Endothelial cell of umbilical vein (primary cell): ENCODE results near the gene ZC3H18. TPM values are rescaled to one million over a fixed set of nuclear protein-coding genes. Genes with fewer than 3 reads are reported as not detected.

Source experiments
- BruUV-seq: library from RNA; stranded (reverse); fragments of 400-500 nt; replicated peaks from 2 replicates; lab custom pipeline; 2021; lab: Mats Ljungman, UMichigan
- CTCF ChIA-PET: fragments of 300-600, 350-600 bp; sonication (Branson Sonifier 250); formaldehyde crosslinking; loops from one replicate; lab custom pipeline; 2021; ENCODE audit warnings: antibody characterized with exemption, inconsistent platforms; lab: Charles Lee
- POLR2A ChIA-PET: fragments of 300-600, 350-600 bp; sonication (Branson Sonifier 250); formaldehyde crosslinking; loops from one replicate; lab custom pipeline; 2021; ENCODE audit warnings: antibody characterized with exemption, inconsistent platforms; lab: Charles Lee
- DNase-seq: peaks from one replicate; pipeline ENCODE4 v3.0.0-alpha.2; 2011; ENCODE audit warnings: low read depth, low spot score
- FAIRE-seq: peaks from 2 replicates; lab custom pipeline; 2011; peaks lifted over from hg19 to GRCh38; lab: Jason Lieb, UNC
- H2AFZ ChIP-seq: 2 replicates; pipeline ENCODE4 v1.6.0; 2012; ENCODE audit warnings: low read depth, low read length, control low read depth, inconsistent platforms
- H3K27ac ChIP-seq: 2 replicates; pipeline ENCODE4 v1.5.1; 2011; ENCODE audit warnings: low read depth, mild to moderate bottlenecking, control low read depth, low read length, moderate library complexity; ENCODE audit not compliant: insufficient read depth
- H3K27me3 ChIP-seq, 2 experiments: 2 replicates each; pipeline versions ENCODE4 v1.6.0 to v1.6.1; 2011; ENCODE audit warnings: low read length in 2 of 2, mixed read lengths in 1 of 2; ENCODE audit not compliant: control insufficient read depth in 2 of 2, insufficient read depth in 2 of 2
- H3K36me3 ChIP-seq, 2 experiments: 2 replicates in 1 of 2; 3 replicates in 1 of 2; pipeline ENCODE4 v1.5.1; 2011; ENCODE audit warnings: low read length in 2 of 2, mild to moderate bottlenecking in 1 of 2, moderate library complexity in 1 of 2; ENCODE audit not compliant: control insufficient read depth in 2 of 2, insufficient read depth in 2 of 2; ENCODE audit errors: extremely low read depth in 1 of 2
- H3K4me1 ChIP-seq: 3 replicates; pipeline ENCODE4 v1.5.1; 2011; ENCODE audit warnings: mild to moderate bottlenecking, low read length; ENCODE audit not compliant: control insufficient read depth, insufficient read depth; ENCODE audit errors: extremely low read depth
- H3K4me2 ChIP-seq: 2 replicates; pipeline ENCODE4 v1.6.1; 2011; ENCODE audit warnings: low read length, control low read depth, mixed read lengths; ENCODE audit not compliant: insufficient read depth
- H3K4me3 ChIP-seq, 3 experiments: fragments of 200-600 bp in 1 of 3; sonication (generic), shearing (Covaris generic) in 1 of 3; replicated peaks in 1 of 3; 2 replicates each; pipeline ENCODE4 v1.5.1; 2011 to 2016; ENCODE audit warnings: control low read depth in 3 of 3, low read length in 3 of 3, mild to moderate bottlenecking in 2 of 3, inconsistent platforms in 1 of 3, low read depth in 1 of 3, moderate library complexity in 1 of 3; ENCODE audit not compliant: insufficient read depth in 1 of 3
- H3K79me2 ChIP-seq: 2 replicates; pipeline ENCODE4 v1.6.0; 2012; ENCODE audit warnings: low read length, inconsistent platforms; ENCODE audit not compliant: control insufficient read depth, insufficient read depth
- H3K9ac ChIP-seq: replicated peaks from 2 replicates; pipeline ENCODE3; 2011; ENCODE audit warnings: low read length, control low read depth; ENCODE audit not compliant: insufficient read depth; ENCODE audit errors: extremely low read depth
- H3K9me1 ChIP-seq: replicated peaks from 3 replicates; pipeline ENCODE4 v1.6.0; 2011; ENCODE audit warnings: mild to moderate bottlenecking, low read length; ENCODE audit not compliant: control insufficient read depth, insufficient read depth; ENCODE audit errors: extremely low read depth
- H3K9me3 ChIP-seq: replicated peaks from 2 replicates; pipeline ENCODE4 v1.5.1; 2012; ENCODE audit warnings: low read length, inconsistent platforms; ENCODE audit not compliant: control insufficient read depth, insufficient read depth
- H4K20me1 ChIP-seq: replicated peaks from 2 replicates; pipeline ENCODE3; 2011; ENCODE audit warnings: mild to moderate bottlenecking, low read length; ENCODE audit not compliant: control insufficient read depth, insufficient read depth; ENCODE audit errors: extremely low read depth
- EZH2 ChIP-seq: IDR thresholded peaks from 2 replicates; pipeline ENCODE4 v1.6.1; 2012; ENCODE audit warnings: borderline replicate concordance, low read depth, mild to moderate bottlenecking, moderate library complexity, low read length, inconsistent platforms; ENCODE audit not compliant: severe bottlenecking
- GATA2 ChIP-seq: IDR thresholded peaks from 2 replicates; pipeline ENCODE4 v1.7.0; 2011; ENCODE audit warnings: low read depth, mild to moderate bottlenecking, moderate library complexity, mixed read lengths, low read length; ENCODE audit not compliant: insufficient read length, insufficient read depth
- MYC ChIP-seq: IDR thresholded peaks from one replicate; pipeline ENCODE4 v1.6.1; 2011; ENCODE audit warnings: mild to moderate bottlenecking, low read depth, low read length
- POLR2A ChIP-seq: IDR thresholded peaks from 2 replicates; pipeline ENCODE4 v1.6.1; 2012; ENCODE audit warnings: low read depth, mild to moderate bottlenecking, control low read depth, low read length
- dilution Hi-C: fragments of 300-500 bp; cut with MboI; formaldehyde crosslinking; loops from one replicate; pipeline ENCODE4 v1.15.0; 2019; ENCODE audit warnings: low sequenced_read_pairs; ENCODE audit not compliant: extremely low pct_ligation_motif_present
- intact Hi-C: fragments of 100-400 bp; cut with micrococcal nuclease; formaldehyde crosslinking; loops from one replicate; pipeline ENCODE4 v1.10.0; 2022
- polyA plus RNA-seq, 4 experiments: library from polyadenylated mRNA; depleted of rRNA in 3 of 4; stranded (reverse) in 3 of 4; unstranded in 1 of 4; fragments of >200 nt; gene quantifications; 2 replicates each; pipeline versions ENCODE4 v1.2.1 to v1.2.3, GENCODE V29; 2011 to 2012; ENCODE audit warnings: missing spikeins in 1 of 4
- total RNA-seq: library from RNA; stranded (reverse); gene quantifications from 2 replicates; pipeline ENCODE4 v1.2.3, GENCODE V29; 2021
- TF ChIP-seq, protein P1 (sequence below), 2 donors: IDR thresholded peaks; 1 replicate in 1 of 2; 2 replicates in 1 of 2; pipeline ENCODE4 v1.5.1; 2011; ENCODE audit warnings: low read length in 2 of 2, mild to moderate bottlenecking in 2 of 2, moderate library complexity in 2 of 2, control low read depth in 1 of 2, inconsistent platforms in 1 of 2, low read depth in 1 of 2; ENCODE audit not compliant: insufficient read depth in 1 of 2; ENCODE audit errors: extremely low read depth in 1 of 2

ZC3H18 gene
- total and polyA plus RNA-seq, 2 donors (not counting 3 experiments of a cell fraction or from before 2014, with no cell fraction given): 12.1 to 52.8 TPM

DNA sequence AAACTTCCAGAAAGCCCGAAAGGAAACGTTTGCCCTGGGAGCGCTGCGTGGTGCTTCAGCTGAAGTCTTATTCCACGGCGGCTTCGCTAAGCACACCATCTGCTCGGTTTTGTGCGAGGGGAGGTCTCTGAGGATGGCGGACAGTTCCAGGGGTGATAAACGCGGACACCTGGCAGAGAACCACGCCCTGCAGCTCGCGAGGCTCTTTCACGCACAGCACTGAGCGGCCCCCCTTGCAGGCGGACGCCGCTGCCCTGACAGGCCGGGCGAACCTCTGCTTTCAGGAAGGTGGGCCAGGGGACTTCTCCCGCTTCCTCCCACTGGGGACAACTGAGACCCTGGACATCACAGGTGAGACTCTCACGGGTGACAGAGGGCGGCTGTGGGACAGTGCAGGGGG lies 89.0 kb downstream of the ZC3H18 start:
- TF ChIP-seq POLR2A (no peak), EZH2 (no peak), GATA2 (no peak)
- TF ChIP-seq, protein P1, sequence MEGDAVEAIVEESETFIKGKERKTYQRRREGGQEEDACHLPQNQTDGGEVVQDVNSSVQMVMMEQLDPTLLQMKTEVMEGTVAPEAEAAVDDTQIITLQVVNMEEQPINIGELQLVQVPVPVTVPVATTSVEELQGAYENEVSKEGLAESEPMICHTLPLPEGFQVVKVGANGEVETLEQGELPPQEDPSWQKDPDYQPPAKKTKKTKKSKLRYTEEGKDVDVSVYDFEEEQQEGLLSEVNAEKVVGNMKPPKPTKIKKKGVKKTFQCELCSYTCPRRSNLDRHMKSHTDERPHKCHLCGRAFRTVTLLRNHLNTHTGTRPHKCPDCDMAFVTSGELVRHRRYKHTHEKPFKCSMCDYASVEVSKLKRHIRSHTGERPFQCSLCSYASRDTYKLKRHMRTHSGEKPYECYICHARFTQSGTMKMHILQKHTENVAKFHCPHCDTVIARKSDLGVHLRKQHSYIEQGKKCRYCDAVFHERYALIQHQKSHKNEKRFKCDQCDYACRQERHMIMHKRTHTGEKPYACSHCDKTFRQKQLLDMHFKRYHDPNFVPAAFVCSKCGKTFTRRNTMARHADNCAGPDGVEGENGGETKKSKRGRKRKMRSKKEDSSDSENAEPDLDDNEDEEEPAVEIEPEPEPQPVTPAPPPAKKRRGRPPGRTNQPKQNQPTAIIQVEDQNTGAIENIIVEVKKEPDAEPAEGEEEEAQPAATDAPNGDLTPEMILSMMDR (IDR thresholded peaks at IDR 0.05; ENCODE audit: extremely low read depth in 1 of 2, insufficient read depth in 1 of 2, low read depth in 1 of 2, low read length in 2 of 2): no peak
- H3K4me2 ChIP-seq: no peak overlapping the region
- peaks cover 7 to 15% of the 10 kb centered on the region in 2 experiments for H3K36me3 ChIP-seq
- ChIA-PET POLR2A (no interaction called here), CTCF (no interaction called here)
- peaks cover 7% of the 10 kb centered on the region for H3K4me1 ChIP-seq
- no peaks in the 10 kb centered on the region for H3K9me1 ChIP-seq
- no peak overlapping the region for H2AFZ ChIP-seq
- no peaks in the 10 kb centered on the region for H3K9me3 ChIP-seq
- dilution Hi-C loops: no loop called here
- H3K79me2 ChIP-seq: peaks cover 40% of the 10 kb centered on the region
- DNase-seq (no peak), FAIRE-seq (no peak)
- intact Hi-C loops: no loop called here
- H3K4me3 ChIP-seq: no peak overlapping the region
- H3K9ac ChIP-seq: no peak overlapping the region
- no peak overlapping the region for H3K27ac ChIP-seq
- no TSS peak for BruUV-seq
- no peaks in the 10 kb centered on the region for H3K27me3 ChIP-seq
- no peaks in the 10 kb centered on the region for H4K20me1 ChIP-seq

DNA sequence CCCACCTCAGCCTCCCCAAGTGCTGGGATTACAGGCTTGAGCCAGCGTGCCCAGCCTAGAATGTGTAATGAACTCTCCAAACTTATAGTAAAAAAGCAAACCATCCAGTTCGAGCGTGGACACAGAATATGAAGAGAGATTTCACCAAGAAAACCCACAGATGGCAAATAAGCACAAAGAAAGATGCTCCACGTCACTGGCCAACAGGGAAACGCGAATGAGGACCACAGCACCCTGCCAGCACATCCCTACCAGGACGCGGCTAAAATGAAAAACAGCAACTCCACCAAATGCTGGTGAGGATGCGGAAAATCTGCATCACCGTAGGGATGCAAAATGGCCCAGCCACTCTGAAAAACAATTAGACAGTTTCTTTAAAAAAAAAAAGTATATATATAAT lies 91.3 kb downstream of the ZC3H18 start:
- intact Hi-C loops: no loop called here

More for the DNA sequence above, 91.3 kb downstream of the ZC3H18 start:
- H3K27ac ChIP-seq: no peak overlapping the region
- no peaks in the 10 kb centered on the region for H4K20me1 ChIP-seq
- no peak overlapping the region for H2AFZ ChIP-seq
- no peaks in the 10 kb centered on the region for H3K9me3 ChIP-seq
- CTCF ChIA-PET: no interaction called here
- H3K9me1 ChIP-seq: no peaks in the 10 kb centered on the region
- TF ChIP-seq MYC (no peak), EZH2 (no peak)
- TF ChIP-seq, protein P1 (IDR thresholded peaks at IDR 0.05; ENCODE audit: extremely low read depth in 1 of 2, insufficient read depth in 1 of 2, low read depth in 1 of 2, low read length in 2 of 2): no peak
- H3K4me2 ChIP-seq: peak overlapping the region; percentile 38
- no peak for DNase-seq
- POLR2A ChIA-PET: no interaction called here
- no peaks in the 10 kb centered on the region for H3K27me3 ChIP-seq
- dilution Hi-C loops: no loop called here
- H3K9ac ChIP-seq: no peak overlapping the region
- no TSS peak for BruUV-seq
- peaks cover 2 to 4% of the 10 kb centered on the region in 2 experiments for H3K36me3 ChIP-seq
- FAIRE-seq: no peak
- H3K4me1 ChIP-seq: peaks cover 20% of the 10 kb centered on the region
- peaks cover 40% of the 10 kb centered on the region for H3K79me2 ChIP-seq
- peak overlapping the region in 1 of 3 experiments; percentile 43 for H3K4me3 ChIP-seq
